HG03558 (cell line): ENCODE measurements around the gene MED14.

Experiments
- ATAC-seq: cut with Tn5 transposase; IDR thresholded peaks from one replicate; pipeline ENCODE4 v1.9.1; 2021; ENCODE audit warnings: moderate number of reproducible peaks; ENCODE audit not compliant: unreplicated experiment; ENCODE audit errors: extremely low read depth

MED14 gene

DNA sequence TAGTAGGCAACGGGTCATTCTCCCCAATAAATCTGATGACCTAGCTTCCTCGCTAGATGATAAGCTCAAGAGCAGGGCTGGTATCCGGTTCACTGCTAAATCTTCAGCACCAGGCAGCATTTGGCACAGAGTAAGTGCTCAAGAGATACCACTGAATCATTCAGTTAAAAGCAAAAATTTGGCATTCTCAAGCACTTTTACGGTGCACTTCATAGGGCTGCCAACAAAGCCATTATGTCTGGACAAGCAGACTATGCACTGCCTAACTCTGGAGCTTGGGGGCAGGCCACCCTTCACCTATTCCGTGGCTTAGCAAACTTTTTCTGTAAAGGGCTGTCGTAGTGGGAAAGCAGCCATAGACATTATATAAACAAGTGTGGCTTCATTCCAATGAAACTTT, 64.2 kb downstream of the MED14 start:
- no peak for ATAC-seq

DNA sequence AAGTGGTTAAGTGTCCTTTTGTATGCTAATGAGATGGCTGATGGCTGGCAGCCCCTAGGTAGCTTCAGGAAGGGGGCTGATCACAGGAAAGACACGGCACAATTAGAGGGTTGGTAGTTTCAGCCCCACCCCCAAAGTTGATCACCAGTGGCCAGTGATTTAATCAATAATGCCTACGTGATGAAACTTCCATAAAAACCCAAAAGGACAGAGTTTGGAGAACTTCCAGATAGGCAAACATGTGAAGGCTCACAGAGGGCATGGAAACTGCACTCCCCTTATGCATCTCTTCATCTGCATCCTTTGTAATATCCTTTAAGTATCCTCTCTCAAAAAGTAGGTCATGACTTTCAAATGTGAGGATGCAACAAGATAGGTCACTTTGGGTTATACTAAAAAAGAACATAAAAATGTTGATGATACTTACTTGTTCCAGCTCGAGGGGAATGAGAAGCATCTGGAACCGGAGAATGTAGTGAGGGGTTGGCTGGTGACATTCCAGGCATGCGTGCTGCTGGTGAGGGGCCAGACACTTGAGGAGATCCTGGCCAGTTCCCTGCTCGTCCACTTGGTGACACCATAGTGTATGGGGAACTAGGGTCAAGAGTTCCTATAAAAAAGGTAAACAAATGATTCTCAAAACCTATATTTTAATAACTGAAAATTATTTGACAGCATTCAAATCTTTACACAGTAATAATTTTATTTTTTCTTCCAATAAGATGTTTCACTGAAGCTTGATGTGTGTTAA, 71.3 kb downstream of the MED14 start:
- no peak for ATAC-seq

DNA sequence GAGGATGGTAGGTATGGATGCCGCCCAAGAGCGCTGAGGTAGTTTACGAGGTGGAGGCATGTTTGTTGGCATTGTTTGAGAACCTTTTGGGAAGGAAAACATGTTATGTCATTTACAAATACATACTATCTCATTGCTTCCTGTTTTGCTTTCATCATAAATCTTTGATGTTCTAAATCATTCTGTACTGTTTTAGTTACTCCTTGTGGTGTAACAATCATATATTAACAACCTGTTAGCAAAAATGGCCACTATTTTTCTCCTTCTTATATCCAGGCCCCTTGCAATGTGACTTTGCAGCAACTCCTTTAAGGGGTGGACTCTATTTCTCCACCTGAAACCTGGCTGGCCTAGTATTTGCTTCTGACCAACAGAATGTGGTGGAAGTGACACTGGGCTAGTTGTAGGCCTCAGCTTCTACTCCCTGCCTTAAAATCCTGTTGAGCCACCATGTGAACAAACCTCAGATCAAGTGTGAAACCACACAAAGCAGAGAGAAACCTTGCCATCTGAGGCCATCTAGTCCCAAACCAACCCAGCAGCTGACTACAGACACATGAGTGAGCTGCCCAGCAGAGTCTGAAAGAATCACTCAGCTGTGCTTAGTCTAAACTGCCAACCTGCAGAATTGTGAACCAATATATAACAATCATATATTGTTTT, 72.1 kb downstream of the MED14 start:
- ATAC-seq, result no peak

DNA sequence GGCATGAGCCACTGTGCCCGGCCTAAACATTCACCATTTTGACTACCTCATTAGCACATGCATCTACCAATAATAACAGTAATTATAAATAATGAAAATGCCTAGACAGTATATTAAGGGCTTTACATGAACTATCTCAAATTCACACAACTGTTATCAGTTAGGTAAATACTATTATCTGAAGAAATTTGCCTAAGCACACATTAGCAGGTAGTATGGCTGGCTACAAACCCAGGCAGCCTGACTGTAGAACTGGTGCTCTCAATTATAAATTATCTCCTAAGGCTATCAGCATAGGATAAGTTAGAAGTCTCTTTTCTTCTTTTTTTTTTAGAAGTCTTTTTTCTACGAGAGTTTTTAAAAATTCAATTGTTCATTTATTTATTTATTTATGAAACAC, 73.9 kb downstream of the MED14 start:
- ATAC-seq, result no peak

DNA sequence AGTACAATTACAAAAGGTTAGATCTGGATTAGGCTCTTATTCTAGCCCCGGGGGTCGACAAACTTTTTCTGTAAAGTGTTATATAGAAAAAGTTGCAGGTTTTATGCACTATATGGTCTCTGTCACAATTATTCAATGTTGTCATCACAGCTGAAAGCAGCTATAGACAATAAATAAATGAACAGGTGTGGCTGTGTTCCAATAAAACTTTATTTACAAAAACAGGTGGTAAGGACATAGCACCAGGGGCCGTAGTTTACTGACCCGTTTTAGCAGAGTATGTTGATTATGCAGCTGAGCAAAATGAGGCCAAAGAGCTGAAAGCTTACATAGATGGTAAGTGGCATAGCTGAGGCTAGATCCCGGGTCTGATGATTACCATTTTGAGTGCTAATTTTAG, 75.0 kb downstream of the MED14 start:
- no peak for ATAC-seq

DNA sequence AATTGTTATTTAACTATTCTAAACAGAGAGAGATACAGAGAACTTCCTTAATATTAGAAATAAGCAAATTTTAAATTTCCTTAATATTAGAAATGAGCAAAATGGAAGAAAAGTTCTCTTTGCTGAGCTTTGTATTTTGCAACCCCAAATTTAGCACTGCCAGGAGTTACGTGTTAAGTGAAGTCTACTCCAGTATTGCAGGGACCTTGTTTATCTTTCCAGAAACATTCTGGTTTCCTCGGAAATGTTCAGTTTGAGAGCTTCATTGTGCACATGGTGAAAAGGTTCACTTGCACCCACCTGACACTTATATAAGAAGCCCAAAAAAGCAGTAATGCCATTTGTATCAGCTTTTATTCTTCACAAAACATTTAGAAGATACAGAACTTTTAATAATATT, 81.8 kb downstream of the MED14 start:
- no peak for ATAC-seq

DNA sequence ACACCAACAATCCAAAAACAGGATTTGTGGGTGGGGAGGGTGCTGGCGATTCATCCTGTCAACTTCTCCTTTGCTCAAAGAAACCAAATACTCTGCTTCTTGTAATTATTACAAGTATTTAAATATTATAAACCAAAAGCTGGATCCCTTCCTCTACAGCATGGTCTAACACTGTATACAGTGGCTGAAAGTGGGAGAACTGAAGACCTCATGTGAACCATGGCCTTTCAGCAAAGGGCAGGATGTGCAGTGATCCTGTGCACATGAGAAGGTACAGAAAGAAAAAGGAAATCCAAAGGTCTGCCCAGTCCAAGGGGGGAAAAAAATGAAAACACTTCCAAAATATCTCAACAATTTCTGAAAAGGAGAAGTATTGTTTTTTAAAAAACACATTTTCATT, 82.7 kb downstream of the MED14 start:
- no peak for ATAC-seq

DNA sequence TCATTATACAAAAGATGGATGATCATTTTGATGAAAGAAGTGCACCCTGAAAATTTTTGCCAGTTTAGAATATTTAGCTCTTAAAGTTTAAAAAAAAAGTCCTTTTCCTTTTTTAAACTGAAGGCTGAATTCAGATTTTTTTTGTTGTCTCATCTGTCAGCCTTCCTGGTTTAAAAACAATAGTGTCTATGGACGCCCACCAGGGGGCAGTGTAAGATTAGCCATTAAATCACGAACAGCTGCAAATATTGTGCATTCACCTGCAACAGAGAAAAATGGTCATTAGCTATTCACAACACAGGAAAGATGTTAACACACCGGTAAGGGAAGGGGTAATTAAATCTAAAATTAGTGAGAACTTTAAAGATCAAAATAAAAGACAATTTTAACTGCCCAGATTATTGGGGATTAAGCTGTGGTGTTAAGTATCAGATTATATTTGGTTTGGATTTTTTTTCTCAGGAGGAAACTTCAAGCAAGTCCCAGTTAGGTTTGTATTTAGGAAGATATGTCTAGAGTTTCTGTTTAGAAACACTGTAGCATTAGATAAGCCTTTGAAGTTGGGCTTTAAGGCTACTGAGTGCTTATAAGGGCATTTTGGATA, 83.6 kb downstream of the MED14 start:
- ATAC-seq, result no peak

DNA sequence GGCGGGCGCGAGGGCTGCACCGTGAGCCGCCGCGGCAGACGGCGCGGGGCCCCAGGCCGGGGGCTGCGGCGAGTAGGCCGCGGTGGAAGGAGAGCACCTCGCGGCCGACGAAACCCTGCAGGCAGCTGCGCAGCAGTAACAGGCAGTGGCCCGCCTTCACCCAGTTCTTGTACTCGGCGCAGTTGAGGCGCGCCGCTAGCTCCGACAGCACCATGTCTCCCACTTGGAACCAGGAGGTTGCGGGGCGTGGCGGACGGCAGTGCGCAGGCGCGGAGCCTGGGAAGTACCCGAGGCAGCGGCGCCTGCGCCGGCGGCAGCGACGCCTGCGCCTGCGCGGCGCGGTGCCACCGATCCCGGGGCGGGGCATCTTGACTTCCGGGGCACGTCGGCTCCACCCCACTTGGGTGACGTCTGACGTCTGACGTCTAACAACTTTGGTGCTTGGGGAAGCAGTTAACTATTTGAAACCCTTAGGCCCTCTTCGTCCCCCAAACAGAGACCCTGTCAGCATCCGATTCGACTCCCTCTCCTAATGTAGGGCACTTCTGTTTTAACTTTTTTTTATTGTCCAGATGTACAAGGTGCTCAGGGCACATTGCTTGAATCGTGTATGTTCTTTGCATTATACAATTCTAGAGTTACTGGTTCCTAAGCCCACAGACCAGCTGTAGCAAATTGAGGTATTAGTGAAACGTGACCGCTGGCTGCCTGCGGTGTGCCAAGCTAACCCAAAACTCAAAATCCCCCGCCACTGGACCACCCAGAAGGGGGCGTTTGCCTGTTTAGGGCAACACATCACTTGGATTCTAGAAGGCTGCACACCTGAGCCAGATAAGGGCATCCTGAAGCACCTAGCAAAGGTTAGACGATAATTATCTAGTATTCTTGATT, 87.8 kb downstream of the MED14 start, which contains the start of gene CXorf38:
Gene CXorf38 (minus strand): TSS at position 255 of the 891 bp plus-strand sequence. CDS start 41 bp downstream, at position 214.
- peak; percentile 58 for ATAC-seq

DNA sequence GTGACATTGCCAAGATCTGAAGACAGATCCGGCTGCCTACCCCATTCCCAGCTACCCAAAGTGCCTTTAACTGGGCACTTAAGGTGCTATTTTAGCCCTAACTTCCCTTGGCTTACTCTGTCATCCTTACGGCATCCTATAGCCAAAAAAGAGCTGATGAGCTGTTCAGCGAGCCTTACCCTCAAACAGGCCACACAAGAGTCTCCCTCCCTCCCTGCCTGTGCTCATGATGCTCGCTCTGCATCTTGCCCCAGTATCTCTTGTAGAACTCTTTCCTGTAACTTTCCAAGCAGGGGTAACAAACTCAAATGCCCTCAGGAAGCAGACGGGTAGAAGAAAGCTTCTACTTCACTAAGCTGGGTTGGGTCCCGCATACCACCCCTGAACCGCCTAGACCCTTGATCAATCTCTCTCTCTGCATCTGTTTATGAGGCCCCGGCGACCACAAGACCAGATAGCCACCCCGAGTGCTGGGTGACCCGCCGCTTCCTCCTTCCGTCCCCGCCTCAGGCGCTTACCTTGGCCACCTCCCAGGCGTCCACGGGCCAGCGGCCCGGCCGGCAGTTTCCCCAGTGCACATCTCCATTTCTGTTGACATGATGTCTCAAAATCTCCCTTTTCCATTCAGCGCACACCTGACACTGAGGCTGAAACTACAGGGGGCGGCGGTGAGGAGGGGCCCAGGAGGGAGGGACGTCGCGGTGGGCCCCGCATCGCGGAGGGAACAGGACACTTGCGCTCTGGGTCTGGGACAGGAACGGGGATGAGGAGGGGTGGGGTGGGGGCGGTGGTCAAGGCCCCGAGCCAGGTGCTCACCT, 88.6 kb downstream of the MED14 start:
- no peak for ATAC-seq

DNA sequence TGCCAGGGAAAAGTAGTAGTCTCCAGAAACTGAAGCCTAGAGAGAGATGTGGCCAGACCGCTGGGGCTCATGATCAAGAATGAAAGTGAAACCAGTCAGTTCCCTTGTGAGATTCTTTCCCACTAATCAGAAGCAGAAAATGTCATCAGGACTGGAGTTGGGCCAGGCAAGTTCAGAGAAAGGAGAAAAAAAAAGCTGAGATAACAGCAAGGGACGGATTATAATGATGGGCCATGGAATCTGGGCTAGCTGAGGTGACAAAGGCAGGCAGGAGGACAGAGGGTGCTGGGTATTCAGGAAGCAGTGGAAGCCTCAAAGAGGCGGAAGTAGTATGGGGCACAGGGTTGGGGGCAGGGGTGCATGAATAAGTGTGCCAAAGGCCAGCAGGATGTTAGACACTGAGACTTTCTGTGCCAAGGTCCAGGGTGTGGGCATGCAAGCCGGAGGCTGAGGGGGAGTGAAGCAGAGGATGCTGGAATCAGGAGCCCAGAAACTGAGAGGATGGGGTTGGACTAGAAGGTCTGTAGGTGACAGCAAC, 90.5 kb downstream of the MED14 start:
- no peak for ATAC-seq

DNA sequence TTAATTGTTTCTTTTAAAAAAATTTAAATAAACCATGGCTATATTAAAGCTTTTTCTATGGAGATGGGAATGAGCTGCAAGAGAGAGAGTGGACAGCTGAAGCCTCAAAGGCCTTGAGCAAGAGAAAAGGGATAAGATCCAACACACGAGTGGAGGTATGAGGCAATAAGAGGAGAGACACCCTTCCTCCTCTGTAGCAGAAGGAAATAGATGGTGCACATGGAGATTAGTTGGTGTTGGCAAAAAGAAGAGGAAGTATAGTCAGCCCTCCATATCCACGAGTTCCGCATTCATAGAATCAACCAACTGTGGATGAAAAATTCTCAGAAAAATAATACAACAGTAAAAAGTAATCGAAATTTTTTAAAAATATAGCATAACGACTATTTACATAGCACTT, 91.2 kb downstream of the MED14 start:
- ATAC-seq, result no peak

DNA sequence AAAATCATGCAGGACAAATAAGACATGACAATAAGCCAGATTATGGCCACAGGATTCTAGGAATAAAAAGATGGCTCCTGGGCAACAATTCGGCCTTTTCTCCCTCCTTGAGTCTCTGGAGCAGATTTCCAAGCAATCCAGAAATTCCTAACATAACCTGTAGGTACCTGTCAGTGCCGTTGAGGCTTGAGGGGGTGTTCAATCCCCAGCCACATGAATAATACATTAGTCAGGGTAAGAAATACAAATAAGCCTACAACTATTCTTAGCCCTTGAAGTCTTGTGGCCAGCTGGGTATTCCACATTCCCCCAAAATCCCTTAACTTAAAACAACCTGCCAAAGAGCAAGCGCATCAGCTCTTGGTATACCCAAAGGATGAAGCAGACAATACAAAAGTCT, 97.7 kb downstream of the MED14 start:
- ATAC-seq, result no peak

DNA sequence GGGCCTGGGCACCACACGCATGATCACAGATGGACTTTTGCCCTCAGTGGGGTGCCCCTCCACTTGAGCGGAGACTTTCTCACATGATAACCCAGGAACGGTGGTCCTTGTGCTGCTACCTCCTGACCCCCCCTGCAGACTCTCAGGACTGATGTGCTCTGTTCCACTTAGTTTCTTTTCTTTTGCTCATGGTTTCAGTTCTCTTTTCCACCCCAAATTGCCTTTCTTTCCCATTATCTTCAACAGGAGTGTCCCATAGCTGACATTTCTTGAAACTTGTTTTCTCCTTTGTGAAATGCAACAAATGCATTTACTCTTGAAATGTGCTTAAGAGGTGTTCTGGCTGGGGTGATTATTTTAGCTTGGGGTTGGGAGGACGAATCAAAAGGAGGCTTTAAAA, 103.1 kb downstream of the MED14 start:
- no peak for ATAC-seq

DNA sequence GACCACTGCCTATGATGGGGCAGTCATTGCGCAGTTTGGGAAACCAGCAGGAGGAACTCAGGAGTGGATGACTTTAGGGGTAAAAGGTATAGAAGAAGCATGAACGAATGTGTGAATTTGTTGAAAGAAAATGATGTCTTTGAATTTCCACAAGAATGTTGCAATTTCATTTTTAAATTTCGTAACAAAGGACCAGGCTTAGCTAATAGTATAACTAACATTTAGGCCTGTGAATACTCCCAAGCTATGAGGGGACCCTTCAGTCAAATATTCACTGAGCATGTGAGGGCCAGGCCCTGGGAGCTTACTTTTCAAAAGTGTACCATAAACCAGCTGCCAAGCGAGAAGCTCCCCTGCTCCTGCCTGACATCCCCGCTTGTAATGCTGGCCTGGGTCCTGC, 106.8 kb downstream of the MED14 start:
- ATAC-seq, result no peak

DNA sequence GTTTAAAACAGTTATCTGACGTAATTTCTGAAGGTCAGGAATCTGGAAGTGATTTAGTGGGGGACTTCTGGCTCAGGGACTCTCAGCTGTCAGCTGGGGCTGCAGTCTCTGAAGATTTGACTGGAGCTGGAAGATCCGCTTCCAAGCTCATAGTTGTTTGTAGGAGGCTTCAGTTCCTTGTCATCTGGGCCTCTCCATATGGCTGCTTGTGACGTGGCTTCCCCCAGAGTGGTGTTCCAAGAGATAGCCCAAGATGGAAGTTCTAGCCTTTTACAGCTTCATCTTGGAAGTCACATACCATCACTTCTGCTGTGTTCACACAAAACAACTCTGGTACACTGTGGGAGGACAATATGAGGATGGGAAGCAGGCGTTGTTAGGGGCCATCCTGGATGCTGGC, 110.0 kb downstream of the MED14 start:
- ATAC-seq, result no peak

DNA sequence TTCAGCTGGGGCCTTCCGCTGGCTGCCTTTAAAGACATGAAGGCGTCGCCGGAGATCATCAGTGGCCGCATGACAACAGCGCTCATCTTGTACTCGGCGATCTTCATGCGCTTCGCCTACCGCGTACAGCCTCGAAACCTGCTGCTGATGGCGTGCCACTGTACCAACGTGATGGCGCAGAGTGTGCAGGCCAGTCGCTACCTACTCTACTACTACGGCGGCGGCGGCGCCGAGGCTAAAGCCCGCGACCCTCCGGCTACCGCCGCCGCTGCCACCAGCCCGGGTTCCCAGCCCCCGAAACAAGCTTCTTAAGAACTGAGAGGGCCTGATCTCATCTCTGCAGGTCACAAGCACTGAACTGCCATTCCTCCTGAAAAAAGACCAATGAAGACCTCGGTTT, 111.7 kb downstream of the MED14 start:
- ATAC-seq, result no peak

DNA sequence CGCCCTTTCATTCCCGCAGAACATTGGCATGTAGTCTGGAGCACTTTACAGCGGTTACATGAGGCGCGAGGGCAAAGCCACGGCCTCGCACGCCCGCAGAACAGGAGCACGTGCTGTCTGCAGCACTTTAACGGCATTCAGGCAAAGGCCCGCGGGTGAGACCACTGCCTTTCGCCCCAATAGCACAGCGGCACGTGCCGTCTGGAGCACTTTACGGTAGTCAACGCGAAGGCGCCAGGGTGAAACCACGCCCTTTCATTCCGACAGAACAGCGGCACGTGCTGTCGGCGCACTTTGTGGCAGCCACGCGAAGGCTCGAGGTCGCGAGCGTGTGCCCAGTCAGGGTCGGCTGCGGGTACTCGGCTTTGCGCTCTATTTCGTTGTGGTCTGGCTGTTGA, 112.2 kb downstream of the MED14 start, which contains the start of gene MPC1L:
Gene MPC1L (plus strand): TSS at position 290 of the 398 bp plus-strand sequence. CDS start 138 bp downstream, outside the sequence.
- ATAC-seq, result no peak

DNA sequence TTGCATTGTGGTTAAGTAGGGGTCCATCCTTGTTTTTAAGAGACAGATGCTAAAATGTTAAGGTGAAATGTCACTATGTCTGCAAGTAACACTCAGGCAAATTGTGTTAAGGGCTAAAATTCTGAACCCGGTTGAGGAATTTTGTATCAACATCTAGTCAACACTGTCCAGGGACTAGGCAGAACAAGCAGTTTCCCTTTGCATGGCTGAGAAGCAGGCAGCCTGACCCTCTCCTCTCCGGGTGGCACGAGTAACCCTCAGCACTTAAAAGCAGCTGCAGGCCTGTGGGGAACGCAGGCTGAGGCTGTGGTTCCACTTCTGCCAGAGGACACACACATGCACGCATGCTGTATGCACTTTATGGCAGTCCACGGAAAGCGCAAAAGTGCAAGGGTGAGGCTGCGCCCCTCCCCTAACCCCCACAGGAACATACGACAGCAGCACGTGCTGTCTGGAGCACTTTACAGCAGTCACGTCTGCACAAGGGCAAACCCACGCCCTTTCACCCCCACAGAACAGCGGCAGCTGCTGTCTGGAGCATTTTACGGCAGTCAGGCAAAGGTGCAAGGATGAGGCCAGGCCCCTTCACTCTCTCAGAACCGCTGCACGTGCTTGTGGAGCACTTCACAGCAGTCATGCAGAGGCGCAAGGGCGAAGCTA, 112.7 kb downstream of the MED14 start:
- ATAC-seq, result no peak
